ENCODE data around the gene APOC1.

- no peak for TF ChIP-seq EZH2phosphoT487 (IDR thresholded peaks at IDR 0.05; ENCODE audit: insufficient read depth, low read depth)
- no peak for TF ChIP-seq EZH2 (IDR thresholded peaks at IDR 0.05; ENCODE audit: insufficient read depth, poor library complexity, severe bottlenecking)
Observed at GRCh38 chr19:44908074-44908835, 6.2 kb upstream of the APOC1 start.
